ENCODE measurements around the gene TMEM30B. TPM values are rescaled to one million over a fixed set of nuclear protein-coding genes. Genes with fewer than 3 reads are reported as not detected.
A peak's percentile ranks its signal among the peaks of the same experiment; 100 is the strongest.

TMEM30B gene
- total RNA-seq (1 to 10 TPM; 3.9 to 7.3 TPM), polyA plus RNA-seq (1 to 10 TPM; 3.0 to 7.4 TPM)

- Histone ChIP-seq H3K36me3 (ENCODE audit: control insufficient read depth in 4 of 4, insufficient read depth in 3 of 4, low read depth in 1 of 4, low read length in 3 of 4) (no peaks in the 10 kb centered on the region), H3K9ac (ENCODE audit: low read depth in 1 of 2, low read length in 2 of 2) (peak within 1 kb of the TSS; percentile 58 to 73), H3K27me3 (ENCODE audit: control insufficient read depth in 4 of 4, insufficient read depth in 4 of 4, low read length in 3 of 4) (no peaks in the 10 kb centered on the region), H3K9me3 (ENCODE audit: control insufficient read depth in 4 of 4, low read length in 3 of 4) (no peaks in the 10 kb centered on the region), H3K4me3 (ENCODE audit: low read depth in 1 of 3, low read length in 3 of 3) (peak within 1 kb of the TSS; percentile 72 to 81 (median 80)), H3K27ac (ENCODE audit: low read depth in 1 of 2, low read length in 2 of 2) (peak within 1 kb of the TSS; percentile 84 to 91), H3K4me1 (ENCODE audit: control insufficient read depth in 4 of 4, insufficient read depth in 4 of 4, low read length in 3 of 4) (peaks cover 2 to 37% (median 28%) of the 10 kb centered on the region in 4 donors)
- WGBS, result 14% methylated on average over 43 of the region's 43 CpGs
- TF ChIP-seq HNF4G (IDR thresholded peaks at IDR 0.05) (no peak), CTCF (IDR thresholded peaks at IDR 0.05; ENCODE audit: low read depth, low read length, missing input control) (no peak), ZBTB33 (IDR thresholded peaks at IDR 0.05) (no peak), RXRA (IDR thresholded peaks at IDR 0.05) (no peak), RAD21 (IDR thresholded peaks at IDR 0.05) (no peak), GABPA (IDR thresholded peaks at IDR 0.05 in 1 of 2, conservative IDR thresholded peaks at IDR 0.05 in 1 of 2) (no peak), JUND (IDR thresholded peaks at IDR 0.05) (no peak), MAX (IDR thresholded peaks at IDR 0.05) (no peak), TAF1 (conservative IDR thresholded peaks at IDR 0.05) (no peak), HNF4A (conservative IDR thresholded peaks at IDR 0.05) (no peak), FOXA2 (IDR thresholded peaks at IDR 0.05) (no peak), FOXA1 (IDR thresholded peaks at IDR 0.05) (no peak), EGR1 (IDR thresholded peaks at IDR 0.05; ENCODE audit: low read depth in 2 of 2) (no peak)
- DNase-seq (ENCODE audit: low spot score), result peak; percentile 39
Measured at GRCh38 chr14:61281186-61281947, at the start of gene TMEM30B. TSS of gene TMEM30B (minus strand) at chr14:61281338. CDS start at chr14:61281147, 191 bp downstream.

GRCh38 chr14:61330511-61330910, 49.4 kb upstream of the TMEM30B start:
- Histone ChIP-seq H3K27ac (ENCODE audit: low read depth in 1 of 2, low read length in 2 of 2) (no peak overlapping the region), H3K4me3 (ENCODE audit: low read depth in 1 of 3, low read length in 3 of 3) (no peak overlapping the region), H3K27me3 (ENCODE audit: control insufficient read depth in 4 of 4, insufficient read depth in 4 of 4, low read length in 3 of 4) (no peaks in the 10 kb centered on the region), H3K4me1 (ENCODE audit: control insufficient read depth in 4 of 4, insufficient read depth in 4 of 4, low read length in 3 of 4) (peaks cover 0 to 2% (median 0%) of the 10 kb centered on the region in 4 donors), H3K36me3 (ENCODE audit: control insufficient read depth in 4 of 4, insufficient read depth in 3 of 4, low read depth in 1 of 4, low read length in 3 of 4) (no peaks in the 10 kb centered on the region), H3K9me3 (ENCODE audit: control insufficient read depth in 4 of 4, low read length in 3 of 4) (no peaks in the 10 kb centered on the region), H3K9ac (ENCODE audit: low read depth in 1 of 2, low read length in 2 of 2) (no peak overlapping the region)
- 82% methylated on average over 1 of the region's 1 CpG for WGBS
- DNase-seq (ENCODE audit: low spot score), result no peak
- TF ChIP-seq ZBTB33 (IDR thresholded peaks at IDR 0.05) (no peak), RAD21 (IDR thresholded peaks at IDR 0.05) (no peak), EGR1 (IDR thresholded peaks at IDR 0.05; ENCODE audit: low read depth in 2 of 2) (no peak), SP1 (IDR thresholded peaks at IDR 0.05) (no peak), FOXA2 (IDR thresholded peaks at IDR 0.05) (no peak), HNF4G (IDR thresholded peaks at IDR 0.05) (no peak), GABPA (IDR thresholded peaks at IDR 0.05 in 1 of 2, conservative IDR thresholded peaks at IDR 0.05 in 1 of 2) (no peak), CTCF (IDR thresholded peaks at IDR 0.05; ENCODE audit: low read depth, low read length, missing input control) (no peak), TAF1 (conservative IDR thresholded peaks at IDR 0.05) (no peak), FOXA1 (IDR thresholded peaks at IDR 0.05) (no peak), HNF4A (conservative IDR thresholded peaks at IDR 0.05) (no peak), MAX (IDR thresholded peaks at IDR 0.05) (no peak), REST (IDR thresholded peaks at IDR 0.05) (no peak), NR2F2 (IDR thresholded peaks at IDR 0.05) (no peak)
